HS-5 (cell line): ENCODE results near the gene ADGRF4.

Experiments
- DNase-seq: peaks from one replicate; pipeline ENCODE4 v3.0.0-alpha.2; 2012; ENCODE audit warnings: low read depth

ADGRF4 gene

DNA sequence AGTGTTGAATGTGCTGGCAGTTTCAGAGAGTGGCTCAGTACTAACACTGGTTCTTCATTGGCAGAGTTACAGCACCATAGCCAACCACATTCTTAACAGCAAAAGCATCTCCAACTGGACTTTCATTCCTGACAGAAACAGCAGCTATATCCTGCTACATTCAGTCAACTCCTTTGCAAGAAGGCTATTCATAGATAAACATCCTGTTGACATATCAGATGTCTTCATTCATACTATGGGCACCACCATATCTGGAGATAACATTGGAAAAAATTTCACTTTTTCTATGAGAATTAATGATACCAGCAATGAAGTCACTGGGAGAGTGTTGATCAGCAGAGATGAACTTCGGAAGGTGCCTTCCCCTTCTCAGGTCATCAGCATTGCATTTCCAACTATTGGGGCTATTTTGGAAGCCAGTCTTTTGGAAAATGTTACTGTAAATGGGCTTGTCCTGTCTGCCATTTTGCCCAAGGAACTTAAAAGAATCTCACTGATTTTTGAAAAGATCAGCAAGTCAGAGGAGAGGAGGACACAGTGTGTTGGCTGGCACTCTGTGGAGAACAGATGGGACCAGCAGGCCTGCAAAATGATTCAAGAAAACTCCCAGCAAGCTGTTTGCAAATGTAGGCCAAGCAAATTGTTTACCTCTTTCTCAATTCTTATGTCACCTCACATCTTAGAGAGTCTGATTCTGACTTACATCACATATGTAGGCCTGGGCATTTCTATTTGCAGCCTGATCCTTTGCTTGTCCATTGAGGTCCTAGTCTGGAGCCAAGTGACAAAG lies 17.0 kb upstream of the ADGRF4 start:
- no peak for DNase-seq

- DNase-seq, result no peak
These were observed 12.0 kb upstream of the ADGRF4 start for GRCh38 chr6:47686411-47686810.

DNA sequence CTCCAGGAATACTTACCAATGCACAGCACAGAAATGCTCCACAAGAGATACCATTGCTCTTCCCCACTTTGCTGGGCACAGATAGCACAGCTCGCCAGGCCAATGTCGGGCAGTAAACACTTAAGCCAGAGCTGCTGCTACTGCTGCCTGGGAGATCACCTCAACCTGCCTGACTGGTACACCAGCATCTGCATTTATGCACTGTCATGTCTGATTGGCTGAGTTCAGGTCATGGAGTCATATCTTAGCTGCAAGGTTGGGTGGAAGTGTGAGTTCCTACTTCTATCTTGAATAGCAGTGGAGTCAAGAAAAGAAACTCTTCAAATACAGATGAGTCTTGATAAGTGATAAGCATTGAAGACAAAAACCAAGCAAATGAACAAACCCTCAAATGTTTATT lies 10.9 kb upstream of the ADGRF4 start:
- DNase-seq, result no peak

GRCh38 chr6:47690214-47690613 lies 8.2 kb upstream of the ADGRF4 start:
- no peak for DNase-seq

- no peak for DNase-seq
These were observed 7.6 kb upstream of the ADGRF4 start for GRCh38 chr6:47690791-47691190.

DNA sequence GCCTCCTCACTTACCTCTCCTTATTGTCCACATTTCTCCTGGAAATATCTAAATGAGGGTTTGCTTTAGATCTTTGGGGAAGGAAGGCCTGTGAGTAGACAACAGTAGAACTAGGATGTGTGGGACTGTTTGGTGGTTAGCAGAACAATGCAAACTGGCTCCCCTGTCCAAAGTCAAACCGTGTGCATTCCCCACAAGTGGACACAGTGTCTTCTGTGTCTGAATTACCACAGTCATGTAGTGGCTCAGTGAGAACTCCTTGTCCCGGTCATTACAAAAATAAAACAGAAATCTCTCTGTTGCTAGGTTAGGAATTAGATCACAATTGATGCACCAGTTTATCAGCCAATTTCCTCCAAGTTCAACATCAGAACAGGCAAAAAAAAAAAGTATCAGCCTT lies 455 bp upstream of the ADGRF4 start:
- DNase-seq, result no peak

GRCh38 chr6:47700053-47700452 lies 1.7 kb downstream of the ADGRF4 start:
- DNase-seq, result peak; percentile 60

GRCh38 chr6:47700596-47700995 lies 2.2 kb downstream of the ADGRF4 start:
- DNase-seq, result no peak

DNA sequence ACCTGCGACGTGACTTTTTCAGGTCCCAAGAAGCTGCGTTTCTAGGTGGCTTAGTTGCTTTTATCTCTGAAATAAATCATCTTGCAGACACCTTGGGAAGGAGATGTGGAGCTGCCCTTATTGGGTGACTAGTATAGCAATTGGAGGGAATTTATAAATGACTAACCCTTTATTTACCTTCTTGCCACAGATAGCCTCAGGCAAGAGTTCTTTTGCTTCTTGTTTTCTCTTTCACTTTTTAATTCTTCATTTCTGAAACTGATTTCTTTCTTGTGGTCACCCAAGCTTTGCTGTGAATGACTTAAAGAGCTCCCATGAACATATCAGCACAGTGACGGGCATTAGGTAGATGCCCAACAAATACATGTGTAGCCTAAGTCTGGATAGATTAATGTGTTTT lies 3.0 kb downstream of the ADGRF4 start:
- DNase-seq, result no peak

GRCh38 chr6:47709160-47709559 lies 10.8 kb downstream of the ADGRF4 start:
- no peak for DNase-seq

- no peak for DNase-seq
These were observed 11.9 kb downstream of the ADGRF4 start for GRCh38 chr6:47710295-47710694.

GRCh38 chr6:47713200-47713599 lies 14.8 kb downstream of the ADGRF4 start:
- no peak for DNase-seq

DNA sequence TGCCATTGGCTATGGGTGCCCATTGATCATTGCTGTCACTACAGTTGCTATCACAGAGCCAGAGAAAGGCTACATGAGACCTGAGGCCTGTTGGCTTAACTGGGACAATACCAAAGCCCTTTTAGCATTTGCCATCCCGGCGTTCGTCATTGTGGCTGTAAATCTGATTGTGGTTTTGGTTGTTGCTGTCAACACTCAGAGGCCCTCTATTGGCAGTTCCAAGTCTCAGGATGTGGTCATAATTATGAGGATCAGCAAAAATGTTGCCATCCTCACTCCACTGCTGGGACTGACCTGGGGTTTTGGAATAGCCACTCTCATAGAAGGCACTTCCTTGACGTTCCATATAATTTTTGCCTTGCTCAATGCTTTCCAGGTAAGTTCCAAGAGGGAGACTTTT lies 16.4 kb downstream of the ADGRF4 start:
- no peak for DNase-seq

DNA sequence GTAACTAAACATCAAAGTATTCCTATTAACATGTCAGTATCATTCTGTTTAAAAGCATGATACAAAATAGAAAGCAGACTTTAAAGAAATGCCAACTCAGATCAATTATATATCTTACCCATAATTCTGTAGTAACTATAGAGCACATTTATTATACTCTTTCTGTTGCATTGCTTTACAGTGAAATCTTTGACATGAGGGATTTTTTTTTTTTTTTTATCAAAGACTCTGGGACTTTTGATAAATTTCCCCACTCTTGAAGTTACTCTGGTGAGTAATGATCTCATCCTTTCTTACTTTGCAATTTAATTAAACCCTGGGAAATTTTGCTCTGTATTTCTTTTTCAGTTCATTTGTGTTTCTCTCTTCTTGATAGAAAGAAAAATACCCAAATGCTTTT lies 17.4 kb downstream of the ADGRF4 start:
- DNase-seq, result no peak

DNA sequence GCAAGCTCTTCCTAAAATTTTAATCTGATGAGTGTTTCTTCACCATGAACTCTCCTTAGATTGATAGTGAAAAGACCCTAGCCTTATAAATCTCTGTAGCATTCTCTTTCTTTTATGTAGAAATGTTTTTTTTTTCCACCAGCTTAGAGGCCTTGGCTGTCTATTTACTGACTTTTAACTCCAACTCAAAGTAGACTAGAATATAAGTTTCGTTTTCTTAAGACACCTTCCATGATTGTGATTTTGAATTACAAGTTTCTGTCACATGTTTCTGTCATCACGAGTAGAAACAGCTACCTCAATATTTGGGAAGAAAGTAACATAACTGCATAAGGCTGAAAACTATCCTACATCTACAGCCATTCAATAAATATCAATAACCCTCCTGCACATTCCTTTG lies 17.8 kb downstream of the ADGRF4 start:
- DNase-seq, result no peak

DNA sequence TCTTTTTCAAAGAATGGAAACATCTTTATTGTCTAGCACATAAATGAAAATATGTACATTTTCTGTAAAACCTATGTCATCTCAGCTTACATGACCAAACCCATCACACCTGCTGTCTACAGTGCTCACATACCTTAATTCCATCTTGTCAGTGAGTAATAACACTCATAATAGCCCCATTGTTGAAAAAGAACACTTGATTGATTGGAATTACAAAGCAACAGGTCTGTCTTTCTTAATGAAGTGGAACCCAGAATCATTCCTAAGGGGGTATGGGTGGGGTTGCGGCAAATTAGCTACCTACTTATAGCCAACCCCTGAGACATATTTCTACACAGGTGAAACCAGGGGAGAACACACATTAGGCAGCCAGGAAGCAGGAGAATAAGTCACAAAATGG lies 20.2 kb downstream of the ADGRF4 start:
- DNase-seq, result no peak

DNA sequence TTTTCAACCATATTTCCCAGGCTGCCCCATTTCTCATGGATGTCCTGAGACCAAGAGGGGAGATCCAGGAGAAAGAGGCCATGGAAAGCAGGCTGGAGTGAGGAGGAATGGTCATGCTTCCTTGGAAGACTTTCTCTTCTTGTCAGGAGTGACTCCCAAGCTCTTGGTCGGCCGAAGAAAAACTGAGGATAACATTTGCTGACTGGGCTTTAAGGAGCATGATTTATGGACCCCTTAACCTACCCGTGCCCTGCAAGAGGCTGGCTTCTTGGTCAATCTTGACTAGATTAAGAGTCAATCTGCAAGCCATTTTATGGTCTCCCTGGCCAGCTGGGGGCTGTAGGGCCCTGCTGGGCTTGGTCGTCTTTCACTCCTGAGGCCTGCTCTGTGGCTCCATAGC lies 22.8 kb downstream of the ADGRF4 start:
- DNase-seq, result no peak

DNA sequence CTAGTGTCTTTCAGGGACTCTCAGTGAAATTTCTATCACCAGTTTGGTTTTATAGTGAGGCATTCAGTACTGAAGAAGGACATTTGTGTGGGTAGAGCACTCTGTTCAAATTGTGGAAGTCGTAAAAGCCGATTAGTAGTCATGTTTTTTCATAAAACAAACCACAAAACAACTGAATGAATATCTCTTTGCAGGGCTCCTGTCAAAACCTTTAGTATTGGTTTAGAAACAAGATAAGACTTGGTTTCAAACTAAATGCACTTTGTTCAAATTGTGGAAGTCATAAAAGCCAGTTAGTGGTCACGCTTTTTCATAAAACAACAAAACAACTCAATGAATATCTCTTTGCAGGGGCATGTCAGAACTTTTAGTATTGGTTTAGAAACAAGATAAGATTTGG lies 23.8 kb downstream of the ADGRF4 start:
- no peak for DNase-seq

GRCh38 chr6:47724300-47724699 lies 25.9 kb downstream of the ADGRF4 start:
- DNase-seq, result no peak

- DNase-seq, result no peak
These were observed 29.0 kb downstream of the ADGRF4 start for GRCh38 chr6:47727391-47727790.

DNA sequence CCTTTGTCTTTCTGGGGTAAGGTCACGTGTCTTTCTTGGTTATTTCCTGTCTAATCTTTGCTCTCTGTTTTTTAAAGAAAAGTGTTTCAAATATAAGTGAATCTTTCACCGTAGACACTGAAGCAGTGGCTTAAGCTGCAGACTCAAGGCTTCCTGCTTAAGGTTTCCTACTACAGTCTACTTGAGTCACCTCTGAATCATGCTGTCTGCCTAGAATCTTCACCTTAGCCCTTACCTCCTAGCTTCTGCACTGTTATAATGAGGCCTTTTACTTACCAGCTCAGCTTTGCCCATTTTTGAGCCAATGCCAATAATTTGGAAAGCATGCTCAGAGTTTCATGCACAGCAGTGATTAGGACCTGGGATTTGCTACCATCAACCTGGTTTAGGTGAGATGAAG lies 30.6 kb downstream of the ADGRF4 start:
- no peak for DNase-seq

DNA sequence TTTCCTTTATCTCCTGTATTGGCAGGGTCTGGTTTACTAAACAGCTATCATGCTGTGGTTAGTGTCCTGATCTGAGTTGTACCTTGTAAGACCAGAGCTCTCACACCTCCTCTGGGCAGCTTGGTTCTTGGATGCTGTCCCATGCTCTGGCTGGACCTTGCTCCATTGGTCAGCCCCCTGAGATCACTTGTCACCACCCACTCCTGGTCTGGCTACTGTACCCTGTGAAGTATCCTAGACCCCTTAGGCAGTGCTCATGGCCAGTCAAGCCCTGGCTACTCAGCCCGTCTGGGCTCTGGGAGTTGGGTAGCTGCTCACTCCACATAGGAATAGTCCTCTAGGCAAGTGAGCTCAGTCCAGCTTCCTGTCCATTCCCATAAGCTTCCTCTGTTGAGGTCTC lies 31.1 kb downstream of the ADGRF4 start:
- no peak for DNase-seq

DNA sequence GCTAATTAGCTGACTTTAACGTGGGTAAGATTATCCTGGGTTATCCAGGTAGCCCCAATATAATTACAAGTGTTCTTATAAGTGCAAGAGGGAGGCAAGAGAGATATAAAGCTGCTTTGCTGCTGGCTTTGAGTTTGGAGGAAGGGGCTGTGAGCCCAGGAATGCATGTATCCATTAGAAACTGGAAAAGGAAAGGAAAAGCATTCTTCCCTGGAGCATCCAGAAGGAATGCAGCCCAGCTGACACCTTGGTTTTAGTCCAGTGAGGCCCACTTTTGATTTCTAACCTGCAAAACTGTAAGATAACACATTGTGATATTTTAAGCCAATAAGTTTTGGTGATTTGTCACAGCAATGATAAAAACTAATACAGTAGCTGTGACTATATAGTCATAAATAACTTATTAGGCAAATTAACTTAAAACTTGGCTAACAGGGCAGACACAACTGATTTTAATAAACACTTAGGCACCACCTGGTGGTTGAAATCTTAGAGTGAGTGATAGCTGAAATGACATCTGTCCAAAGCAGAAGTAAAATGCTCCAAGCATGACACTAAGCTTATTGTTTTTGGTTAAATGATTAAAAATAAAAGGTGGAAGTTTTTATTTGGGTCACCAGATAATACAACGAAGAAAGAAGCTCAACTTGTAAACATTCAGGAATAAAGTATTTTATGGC lies 35.6 kb downstream of the ADGRF4 start:
- DNase-seq, result no peak
